Mucosa of stomach (tissue), 1 donor: ENCODE measurements around the gene ZBTB40.

Experiments
- H3K27me3 ChIP-seq: one replicate; pipeline ENCODE4 v1.7.0; 2013; ENCODE audit warnings: mild to moderate bottlenecking, low read length; ENCODE audit not compliant: control insufficient read depth, insufficient read depth
- H3K36me3 ChIP-seq: one replicate; pipeline ENCODE4 v1.7.0; 2013; ENCODE audit warnings: low read length; ENCODE audit not compliant: control insufficient read depth, insufficient read depth
- H3K4me1 ChIP-seq: one replicate; pipeline ENCODE4 v1.7.0; 2013; ENCODE audit warnings: mild to moderate bottlenecking, low read length; ENCODE audit not compliant: control insufficient read depth, insufficient read depth
- H3K4me3 ChIP-seq: one replicate; pipeline ENCODE4 v1.7.0; 2013; ENCODE audit warnings: low read length
- H3K9ac ChIP-seq: one replicate; pipeline ENCODE4 v1.7.0; 2013; ENCODE audit warnings: mild to moderate bottlenecking, low read length, moderate library complexity
- H3K9me3 ChIP-seq: one replicate; pipeline ENCODE4 v1.7.0; 2013; ENCODE audit warnings: mild to moderate bottlenecking, low read length, moderate library complexity; ENCODE audit not compliant: control insufficient read depth
- donor health status: Pancreatic carcinoma.

ZBTB40 gene

DNA sequence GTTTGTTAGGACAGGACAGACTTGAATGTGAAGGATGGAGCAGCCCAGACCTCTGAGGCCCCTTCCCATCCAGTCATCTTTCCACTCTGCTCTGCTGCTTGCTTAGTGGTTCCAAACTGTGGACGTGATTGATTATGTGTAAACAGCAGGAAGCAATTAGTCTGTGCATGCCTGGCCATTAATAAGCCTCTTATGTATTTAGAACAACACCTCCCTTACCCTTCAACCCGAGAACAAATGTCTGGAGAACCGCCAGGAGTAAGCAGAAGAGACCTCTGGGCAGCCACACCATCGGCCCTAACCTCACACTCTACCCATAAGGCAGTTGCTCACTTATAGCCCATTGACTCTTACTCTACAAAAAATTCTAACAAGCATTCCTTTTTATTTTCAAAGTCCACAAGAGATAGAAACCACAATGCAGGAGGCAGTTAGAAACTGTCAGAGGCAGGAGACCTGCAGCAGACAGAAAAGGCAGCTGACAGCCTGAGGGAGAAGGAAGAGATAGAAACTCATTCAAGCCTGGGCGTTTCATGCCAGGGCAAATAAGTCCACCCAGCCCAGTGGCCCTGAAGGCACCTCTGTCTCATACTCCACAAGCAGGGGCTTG is 105.8 kb downstream of the ZBTB40 start:
- no peaks in the 10 kb centered on the region for H3K9me3 ChIP-seq
- peaks cover 22% of the 10 kb centered on the region for H3K4me1 ChIP-seq
- H3K27me3 ChIP-seq, result peaks cover 70% of the 10 kb centered on the region
- no peak overlapping the region for H3K9ac ChIP-seq
- H3K36me3 ChIP-seq, result no peaks in the 10 kb centered on the region
- H3K4me3 ChIP-seq, result no peak overlapping the region

DNA sequence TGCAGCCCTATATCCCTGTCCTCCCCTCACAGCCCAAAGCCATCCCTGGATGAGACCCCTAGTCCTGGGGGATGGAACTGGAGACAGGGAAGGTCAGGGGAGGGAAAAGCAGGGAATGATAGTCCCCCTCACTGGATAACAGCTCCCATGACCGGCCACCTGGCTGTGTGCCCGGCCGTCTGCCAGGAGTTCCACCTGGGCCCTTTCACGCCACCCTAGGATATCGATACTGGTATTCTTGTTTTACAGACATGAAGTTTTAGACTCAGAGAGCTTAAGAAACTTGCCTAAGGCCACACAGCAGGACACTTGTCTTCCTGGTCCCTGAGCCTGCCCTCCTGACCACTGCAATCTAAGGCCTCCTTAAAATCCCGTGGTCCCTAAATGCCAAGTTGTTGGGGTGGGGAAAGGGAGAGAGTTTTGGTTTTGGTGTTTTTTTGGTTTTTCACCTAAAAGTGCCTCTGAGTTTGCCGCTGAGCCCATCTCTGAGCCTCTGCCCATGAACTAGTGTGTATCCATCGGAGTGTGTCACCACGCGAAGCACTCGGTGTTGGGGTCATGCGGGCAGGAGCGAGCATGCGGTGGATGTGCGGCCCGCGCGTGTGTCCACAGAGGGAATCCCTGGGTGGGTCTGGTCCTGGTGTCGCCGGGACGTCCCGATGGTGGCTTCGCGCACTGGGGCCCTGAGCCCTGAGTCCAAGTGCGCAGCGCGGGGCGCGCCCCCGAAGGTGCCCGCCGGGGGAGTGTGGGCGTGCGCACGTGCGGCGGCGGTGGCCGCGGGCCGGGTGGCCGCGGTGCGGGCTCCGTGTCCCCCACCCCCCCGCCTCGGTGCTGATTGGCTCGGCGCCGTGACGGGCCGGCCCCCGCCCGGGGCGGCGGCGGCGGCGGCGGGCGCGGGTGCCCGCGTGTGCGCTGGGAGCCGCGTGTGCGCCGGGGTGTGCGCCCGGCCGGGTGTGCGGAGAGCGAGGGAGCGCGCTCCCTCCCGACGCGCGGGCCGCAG is 111.2 kb downstream of the ZBTB40 start, which contains the start of gene EPHA8:
Gene EPHA8, plus strand, starts transcription at position 906 of the 1,000 bp plus-strand sequence. CDS start 147 bp downstream, outside the sequence.
- H3K9me3 ChIP-seq, result no peaks in the 10 kb centered on the region
- no peaks in the 10 kb centered on the region for H3K36me3 ChIP-seq
- no peak within 1 kb of the TSS for H3K4me3 ChIP-seq
- H3K4me1 ChIP-seq, result no peaks in the 10 kb centered on the region
- H3K27me3 ChIP-seq, result peaks cover 58% of the 10 kb centered on the region
- H3K9ac ChIP-seq, result no peak within 1 kb of the TSS

DNA sequence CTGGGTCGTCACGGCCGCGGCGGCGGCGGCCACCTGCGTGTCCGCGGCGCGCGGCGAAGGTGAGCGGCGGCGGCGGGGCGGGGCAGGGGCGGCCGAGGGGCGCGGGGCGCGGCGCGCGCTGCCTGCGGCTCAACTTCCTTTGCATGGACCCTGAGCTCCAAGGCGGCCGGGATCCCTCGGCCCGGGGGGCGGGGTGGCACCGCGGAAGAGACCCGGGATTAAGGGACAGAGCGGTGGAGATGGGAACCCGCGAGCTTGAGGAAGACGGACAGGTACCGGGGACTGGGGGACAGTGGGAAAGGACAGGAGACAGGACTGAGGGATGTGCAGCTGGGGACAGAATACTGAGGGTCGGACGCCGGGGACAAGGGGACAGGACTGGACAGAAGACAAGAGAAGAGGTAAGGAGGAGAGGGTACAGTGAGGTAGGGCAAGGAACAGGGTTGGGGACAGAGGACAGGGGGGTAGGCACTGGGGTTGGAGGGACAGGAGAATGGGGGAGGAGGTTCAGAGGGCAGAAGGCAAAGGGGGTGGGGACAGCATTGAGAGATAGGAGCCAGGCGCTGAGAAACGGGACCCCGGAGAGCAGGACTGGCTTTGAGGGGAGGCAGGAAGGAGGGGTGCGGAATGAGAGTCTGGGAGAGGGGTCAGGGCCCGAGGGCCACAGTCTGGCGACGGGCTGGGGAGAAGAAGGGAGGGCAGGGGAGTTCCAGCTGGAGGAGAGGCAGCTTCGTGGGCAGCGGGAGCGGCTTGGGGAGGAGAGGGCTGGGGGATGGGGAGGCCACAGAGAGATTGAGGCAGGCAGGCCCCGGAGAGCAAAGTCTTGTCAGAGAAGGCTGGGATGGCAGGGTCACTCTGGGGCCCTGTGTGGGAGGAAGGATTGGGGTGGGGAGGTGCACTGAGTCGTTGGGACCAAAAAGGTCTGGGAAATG is 112.3 kb downstream of the ZBTB40 start:
- no peak overlapping the region for H3K4me3 ChIP-seq

DNA sequence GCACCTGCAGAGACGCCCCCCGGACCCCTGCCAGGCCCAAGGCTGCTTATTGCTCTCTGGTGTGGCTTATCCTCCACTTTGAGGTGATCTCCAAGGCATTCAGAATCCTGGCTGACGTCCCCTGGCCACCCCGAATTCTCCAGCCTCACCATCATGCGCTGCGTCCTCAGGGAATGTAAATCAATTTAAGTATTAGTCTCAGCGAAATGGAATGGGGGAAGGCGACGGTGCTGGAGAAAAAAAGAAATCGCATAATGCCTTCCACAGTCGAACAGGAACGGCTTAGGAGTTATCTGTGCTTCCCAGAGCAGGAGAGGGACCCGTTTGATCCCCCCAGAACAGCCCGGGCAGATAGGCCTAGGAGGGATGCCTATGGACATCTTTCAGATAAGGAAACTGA is 114.5 kb downstream of the ZBTB40 start:
- Histone ChIP-seq H3K4me1 (no peaks in the 10 kb centered on the region), H3K9me3 (no peaks in the 10 kb centered on the region), H3K27me3 (peaks cover 43% of the 10 kb centered on the region), H3K9ac (no peak overlapping the region), H3K36me3 (no peaks in the 10 kb centered on the region), H3K4me3 (no peak overlapping the region)

More for the DNA sequence above, 112.3 kb downstream of the ZBTB40 start:
- Histone ChIP-seq H3K9me3 (no peaks in the 10 kb centered on the region), H3K36me3 (no peaks in the 10 kb centered on the region), H3K27me3 (peaks cover 58% of the 10 kb centered on the region), H3K4me1 (no peaks in the 10 kb centered on the region), H3K9ac (no peak overlapping the region)

DNA sequence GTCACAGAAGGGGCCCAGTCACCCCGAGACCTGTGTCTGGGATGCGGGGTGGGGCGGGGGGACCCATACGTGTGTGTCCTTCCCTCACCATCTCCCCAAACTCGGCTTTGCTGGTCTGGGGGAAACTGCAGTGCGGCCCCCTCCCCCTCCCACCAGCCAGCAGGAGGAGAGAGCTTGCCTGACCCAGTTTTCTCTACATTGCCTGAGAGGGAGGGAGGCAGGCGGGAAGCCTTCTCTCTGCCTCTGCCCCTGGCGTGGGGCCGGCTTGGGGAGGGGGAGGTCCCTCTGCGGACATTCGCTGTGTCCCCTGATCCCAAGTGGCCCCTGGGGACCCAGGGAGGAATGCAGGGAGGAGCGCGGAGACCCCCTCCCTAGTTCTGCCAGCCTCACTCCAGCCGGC is 115.5 kb downstream of the ZBTB40 start:
- no peak overlapping the region for H3K9ac ChIP-seq
- peaks cover 37% of the 10 kb centered on the region for H3K27me3 ChIP-seq
- H3K36me3 ChIP-seq, result no peaks in the 10 kb centered on the region
- no peak overlapping the region for H3K4me3 ChIP-seq
- no peaks in the 10 kb centered on the region for H3K4me1 ChIP-seq
- no peaks in the 10 kb centered on the region for H3K9me3 ChIP-seq

DNA sequence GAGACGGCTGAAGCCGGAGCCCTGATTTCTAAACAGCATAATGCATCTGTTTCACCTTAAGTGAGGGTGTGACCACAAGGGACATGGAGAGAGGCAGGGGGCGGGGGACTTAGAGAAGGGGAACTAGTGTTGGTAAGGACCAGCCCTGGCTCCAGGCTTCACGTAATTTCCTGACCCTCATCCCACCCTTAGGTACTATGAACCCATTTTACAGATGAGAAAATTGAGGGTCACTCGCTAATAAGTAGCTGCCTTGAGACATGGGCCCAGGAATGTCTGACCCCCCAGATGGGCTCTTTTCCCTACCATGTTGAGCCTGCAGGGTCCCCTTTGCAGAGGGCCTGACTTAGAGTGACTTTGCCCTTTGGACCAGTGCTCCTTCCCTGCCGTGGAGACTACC is 116.3 kb downstream of the ZBTB40 start:
- Histone ChIP-seq H3K4me3 (no peak overlapping the region), H3K36me3 (no peaks in the 10 kb centered on the region), H3K9me3 (no peaks in the 10 kb centered on the region), H3K9ac (no peak overlapping the region), H3K27me3 (peaks cover 35% of the 10 kb centered on the region), H3K4me1 (no peaks in the 10 kb centered on the region)

DNA sequence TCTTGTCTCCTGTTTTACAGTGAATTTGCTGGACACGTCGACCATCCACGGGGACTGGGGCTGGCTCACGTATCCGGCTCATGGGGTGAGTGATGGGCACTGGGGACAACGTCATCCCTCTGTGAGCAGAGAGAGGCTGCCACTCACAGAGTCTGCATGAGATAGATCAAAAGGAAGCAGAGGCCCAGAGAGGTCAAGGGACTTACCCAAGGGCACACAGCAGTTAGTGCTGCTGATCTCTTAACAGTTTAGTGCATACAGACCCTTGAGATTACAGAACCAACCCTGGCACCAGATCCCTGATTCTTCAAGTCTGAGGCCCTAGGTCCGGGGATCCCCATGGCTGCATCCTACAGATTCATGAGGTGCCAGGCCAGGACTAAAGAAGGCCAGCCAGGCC is 117.6 kb downstream of the ZBTB40 start:
- Histone ChIP-seq H3K27me3 (peaks cover 31% of the 10 kb centered on the region), H3K4me3 (no peak overlapping the region), H3K4me1 (no peaks in the 10 kb centered on the region)

DNA sequence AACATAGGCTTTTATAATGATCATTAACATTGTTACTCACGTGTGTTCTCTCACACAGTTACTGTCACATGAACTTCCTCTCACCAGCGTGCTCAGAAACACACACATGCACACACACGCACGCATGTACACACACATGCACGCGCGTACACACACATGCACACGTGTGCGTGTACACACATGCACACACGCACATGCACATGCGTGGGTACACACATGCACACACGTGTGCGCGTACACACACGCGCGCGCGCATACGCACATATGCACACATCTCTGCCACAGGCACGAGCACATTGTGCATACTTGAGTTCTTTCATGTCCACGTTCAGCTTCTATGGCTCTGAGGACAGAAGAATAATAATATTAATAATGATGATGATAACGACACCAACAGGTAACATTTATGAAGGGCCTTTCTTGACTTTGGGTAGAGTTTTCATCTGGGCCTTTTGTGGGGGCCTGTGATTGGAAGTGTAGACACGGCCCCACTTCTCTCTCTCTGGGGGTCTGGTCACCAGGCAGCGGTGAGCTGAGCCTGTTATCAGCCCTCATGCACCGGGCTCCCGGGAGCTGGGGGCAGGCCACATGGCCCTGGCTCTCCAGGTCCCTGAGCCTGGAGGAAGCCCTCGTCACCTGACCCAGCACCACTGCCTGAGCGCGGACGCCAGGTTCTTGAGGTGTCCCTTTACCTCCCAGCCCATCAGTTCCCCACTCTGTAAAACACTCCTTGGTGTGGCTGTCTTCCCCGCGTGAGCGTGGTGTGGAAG is 118.7 kb downstream of the ZBTB40 start:
- no peaks in the 10 kb centered on the region for H3K9me3 ChIP-seq
- no peak overlapping the region for H3K4me3 ChIP-seq
- H3K36me3 ChIP-seq, result no peaks in the 10 kb centered on the region
- H3K4me1 ChIP-seq, result no peaks in the 10 kb centered on the region
- H3K9ac ChIP-seq, result no peak overlapping the region
- peaks cover 22% of the 10 kb centered on the region for H3K27me3 ChIP-seq

More for the DNA sequence above, 117.6 kb downstream of the ZBTB40 start:
- Histone ChIP-seq H3K36me3 (no peaks in the 10 kb centered on the region), H3K9me3 (no peaks in the 10 kb centered on the region), H3K9ac (no peak overlapping the region)

DNA sequence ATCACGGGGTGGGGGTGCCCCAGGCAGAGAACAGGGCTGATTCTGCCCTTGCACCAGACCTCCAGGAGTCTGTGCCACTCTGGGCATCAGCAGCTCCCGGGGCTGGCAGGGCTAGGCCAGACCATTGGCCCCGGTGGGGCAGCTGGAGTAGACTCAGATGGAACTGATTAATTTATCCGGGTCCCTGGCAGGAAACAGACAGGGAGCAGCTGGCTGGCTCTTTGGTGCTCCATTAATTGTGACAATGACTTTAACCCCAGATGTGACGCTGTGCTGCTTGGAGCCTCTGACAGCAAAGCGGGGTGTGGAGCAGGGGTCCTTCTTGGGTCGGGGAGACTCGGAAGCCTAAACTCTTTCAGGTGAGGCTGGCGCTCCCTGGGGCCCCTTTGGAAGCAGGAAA is 121.2 kb downstream of the ZBTB40 start:
- Histone ChIP-seq H3K27me3 (peaks cover 14% of the 10 kb centered on the region), H3K9me3 (no peaks in the 10 kb centered on the region), H3K36me3 (no peaks in the 10 kb centered on the region), H3K4me3 (no peak overlapping the region), H3K4me1 (no peaks in the 10 kb centered on the region), H3K9ac (no peak overlapping the region)

DNA sequence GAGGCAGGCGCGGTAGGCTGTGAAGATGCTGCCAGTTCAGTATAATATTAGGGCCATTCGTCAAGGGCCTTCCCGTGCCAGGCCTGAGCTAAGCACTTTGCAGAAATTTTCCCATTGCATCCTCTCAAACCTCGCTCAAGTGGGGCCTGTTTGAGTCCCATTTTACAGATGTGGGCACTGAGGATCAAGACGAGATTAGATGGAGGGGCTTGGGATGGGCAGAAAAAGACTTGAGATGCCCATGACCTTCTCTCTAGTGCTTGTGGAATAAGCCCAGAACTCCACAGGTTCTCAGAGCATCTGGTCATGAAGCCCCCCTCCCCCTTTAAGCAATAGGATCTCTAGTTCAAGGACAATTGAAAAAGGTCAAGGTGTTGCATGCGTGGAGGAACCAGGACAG is 121.6 kb downstream of the ZBTB40 start:
- no peak overlapping the region for H3K9ac ChIP-seq
- no peaks in the 10 kb centered on the region for H3K4me1 ChIP-seq
- H3K4me3 ChIP-seq, result no peak overlapping the region
- H3K9me3 ChIP-seq, result no peaks in the 10 kb centered on the region
- H3K36me3 ChIP-seq, result no peaks in the 10 kb centered on the region
- peaks cover 14% of the 10 kb centered on the region for H3K27me3 ChIP-seq

- H3K36me3 ChIP-seq, result no peaks in the 10 kb centered on the region
- no peaks in the 10 kb centered on the region for H3K9me3 ChIP-seq
- no peak overlapping the region for H3K9ac ChIP-seq
- H3K4me3 ChIP-seq, result no peak overlapping the region
- no peaks in the 10 kb centered on the region for H3K4me1 ChIP-seq
- peaks cover 14% of the 10 kb centered on the region for H3K27me3 ChIP-seq
Measured at GRCh38 chr1:22575532-22576149, 124.0 kb downstream of the ZBTB40 start.
